ENCODE measurements around the gene SYCE1.

- TF ChIP-seq CTCF (IDR thresholded peaks at IDR 0.05; ENCODE audit: insufficient read depth, low read length, poor library complexity, severe bottlenecking) = no peak
- TF ChIP-seq EZH2phosphoT487 (conservative IDR thresholded peaks at IDR 0.05; ENCODE audit: low read length) = no peak
Measured at GRCh38 chr10:133529576-133529946, 35.8 kb downstream of the SYCE1 start.

All from SU-DHL-6 (cell line).